Lower leg skin (tissue), 4 donors: ENCODE results near the gene RAB34. TPM values are rescaled to one million over a fixed set of nuclear protein-coding genes. Genes with fewer than 3 reads are reported as not detected.

ENCODE experiments used
- DNase-seq, 2 donors: peaks; one replicate each; pipeline ENCODE4 v3.0.0-alpha.2; 2019; ENCODE audit warnings: low spot score in 2 of 2
- H3K4me3 ChIP-seq: fragments of 200-600 bp; sonication (generic); 2 replicates; pipeline ENCODE4 v1.5.1; 2017; ENCODE audit warnings: mild to moderate bottlenecking, low read depth; ENCODE audit not compliant: poor library complexity, severe bottlenecking
- CTCF ChIP-seq, 3 donors: fragments of 450-650 bp; IDR thresholded peaks; one replicate each; pipeline ENCODE4 v1.5.1; 2016; ENCODE audit warnings: antibody characterized with exemption in 3 of 3, mild to moderate bottlenecking in 3 of 3, moderate library complexity in 2 of 3
- POLR2A ChIP-seq, 2 donors: fragments of 450-650 bp; IDR thresholded peaks; one replicate each; pipeline ENCODE4 v1.6.1; 2016 to 2017; ENCODE audit warnings: antibody characterized with exemption in 2 of 2, mild to moderate bottlenecking in 1 of 2, moderate library complexity in 1 of 2
- WGBS, 2 donors: methylation state at CpG; one replicate each; pipeline ENCODE4 v1.1.5; 2018; 5-methylcytosine and 5-hydroxymethylcytosine counted together
- intact Hi-C: fragments of 100-400 bp; cut with DNase I; formaldehyde crosslinking; loops from one replicate; pipeline ENCODE4 v1.15.0; 2023; ENCODE audit warnings: low total_unique reads
- total RNA-seq, 4 donors: library from RNA; depleted of rRNA; stranded (reverse); fragments of >200 nt; gene quantifications; one replicate each; pipeline ENCODE4 v1.1.0, GENCODE V29; 2016

Gene RAB34
- total RNA-seq, 4 donors from 2014 or later: 76.6 to 138 (median 103) TPM

- H3K4me3 ChIP-seq: no peak overlapping the region
- TF ChIP-seq POLR2A (IDR thresholded peaks at IDR 0.05): no peak
- no peak for TF ChIP-seq CTCF (IDR thresholded peaks at IDR 0.05)
- DNase-seq: peak in 1 of 2 donors; percentile 2
- 80 to 83% methylated on average over 5 of the region's 5 CpGs for WGBS, 2 donors
- intact Hi-C loops: no loop called here
Measured at GRCh38 chr17:28685366-28685765, 32.3 kb downstream of the RAB34 start.

GRCh38 chr17:28684963-28685362 lies 32.7 kb downstream of the RAB34 start:
- intact Hi-C loops: no loop called here
- no peak for TF ChIP-seq POLR2A (IDR thresholded peaks at IDR 0.05)
- no peak for TF ChIP-seq CTCF (IDR thresholded peaks at IDR 0.05)
- DNase-seq: peak in 1 of 2 donors; percentile 48
- WGBS, 2 donors: 56 to 69% methylated on average over 3 of the region's 3 CpGs
- no peak overlapping the region for H3K4me3 ChIP-seq

GRCh38 chr17:28682655-28683054 lies 35.0 kb downstream of the RAB34 start:
- intact Hi-C loops: no loop called here
- H3K4me3 ChIP-seq: no peak overlapping the region
- TF ChIP-seq POLR2A (IDR thresholded peaks at IDR 0.05): no peak
- no peak for TF ChIP-seq CTCF (IDR thresholded peaks at IDR 0.05)
- 87 to 92% methylated on average over 11 of the region's 11 CpGs for WGBS, 2 donors
- DNase-seq: peak in 1 of 2 donors; percentile 32

- H3K4me3 ChIP-seq: no peak overlapping the region
- DNase-seq: peak in 1 of 2 donors; percentile 14
- 80 to 85% methylated on average over 7 of the region's 7 CpGs for WGBS, 2 donors
- intact Hi-C loops: no loop called here
- no peak for TF ChIP-seq POLR2A (IDR thresholded peaks at IDR 0.05)
- TF ChIP-seq CTCF (IDR thresholded peaks at IDR 0.05): no peak
Measured at GRCh38 chr17:28675980-28676379, 41.7 kb downstream of the RAB34 start.

GRCh38 chr17:28675490-28675889 lies 42.2 kb downstream of the RAB34 start:
- TF ChIP-seq POLR2A (IDR thresholded peaks at IDR 0.05) (no peak), CTCF (IDR thresholded peaks at IDR 0.05) (no peak)
- intact Hi-C loops: no loop called here
- DNase-seq: peak in 1 of 2 donors; percentile 61
- WGBS, 2 donors: 74 to 75% methylated on average over 3 of the region's 3 CpGs
- no peak overlapping the region for H3K4me3 ChIP-seq

- DNase-seq: peak in 1 of 2 donors; percentile 5
- 86 to 90% methylated on average over 1 of the region's 1 CpG for WGBS, 2 donors
- intact Hi-C loops: no loop called here
- no peak overlapping the region for H3K4me3 ChIP-seq
- TF ChIP-seq POLR2A (IDR thresholded peaks at IDR 0.05) (no peak), CTCF (IDR thresholded peaks at IDR 0.05) (no peak)
Measured at GRCh38 chr17:28669918-28670317, 47.8 kb downstream of the RAB34 start.
